ENCODE results near the gene BTLA. TPM values are rescaled to one million over a fixed set of nuclear protein-coding genes. Genes with fewer than 3 reads are reported as not detected.
A peak's percentile ranks its signal among the peaks of the same experiment; 100 is the strongest.
"Not testable (repeated sequence)": the region's sequence is repeated elsewhere in the genome, so short reads cannot be mapped to it uniquely, and the experiment has no call there.

The BTLA gene
- total RNA-seq, 2 donors from 2014 or later = 10.4 to 14.2 TPM

- Mint-ChIP-seq H3K27me3 (no peaks in the 10 kb centered on the region), H3K4me1 (peaks cover 44% of the 10 kb centered on the region)
- no peak for ATAC-seq (replicated peaks)
Measured at GRCh38 chr3:112474796-112475195, 24.5 kb downstream of the BTLA start.

GRCh38 chr3:112472691-112473090 is 26.6 kb downstream of the BTLA start:
- no peak for ATAC-seq (replicated peaks)
- Mint-ChIP-seq H3K9me3 (no peaks in the 10 kb centered on the region), H3K27me3 (no peaks in the 10 kb centered on the region), H3K4me3 (peak overlapping the region; percentile 18), H3K4me1 (peaks cover 49% of the 10 kb centered on the region), H3K36me3 (ENCODE audit: low read depth) (peaks cover 21% of the 10 kb centered on the region), H3K27ac (no peak overlapping the region)

More at GRCh38 chr3:112474796-112475195, 24.5 kb downstream of the BTLA start:
- no peaks in the 10 kb centered on the region for H3K9me3 Mint-ChIP-seq
- H3K4me3 Mint-ChIP-seq = peak overlapping the region; percentile 18
- H3K27ac Mint-ChIP-seq = peak overlapping the region; percentile 1
- H3K36me3 Mint-ChIP-seq (ENCODE audit: low read depth) = peaks cover 38% of the 10 kb centered on the region

- ATAC-seq (replicated peaks) = no peak
- H3K4me3 Mint-ChIP-seq = peak overlapping the region; percentile 18
- peaks cover 52% of the 10 kb centered on the region for H3K4me1 Mint-ChIP-seq
- H3K27ac Mint-ChIP-seq = no peak overlapping the region
- H3K27me3 Mint-ChIP-seq = no peaks in the 10 kb centered on the region
- no peaks in the 10 kb centered on the region for H3K9me3 Mint-ChIP-seq
- H3K36me3 Mint-ChIP-seq (ENCODE audit: low read depth) = peaks cover 20% of the 10 kb centered on the region
Measured at GRCh38 chr3:112471596-112472325, 27.5 kb downstream of the BTLA start.

GRCh38 chr3:112470788-112471187 is 28.5 kb downstream of the BTLA start:
- Mint-ChIP-seq H3K27me3 (no peaks in the 10 kb centered on the region), H3K27ac (no peak overlapping the region), H3K36me3 (ENCODE audit: low read depth) (peaks cover 27% of the 10 kb centered on the region), H3K4me3 (peak overlapping the region; percentile 25), H3K4me1 (peaks cover 52% of the 10 kb centered on the region), H3K9me3 (no peaks in the 10 kb centered on the region)
- no peak for ATAC-seq (replicated peaks)

- peak overlapping the region; percentile 25 for H3K4me3 Mint-ChIP-seq
- H3K27ac Mint-ChIP-seq = peak overlapping the region; percentile 67
- no peaks in the 10 kb centered on the region for H3K27me3 Mint-ChIP-seq
- no peak for ATAC-seq (replicated peaks)
- peaks cover 55% of the 10 kb centered on the region for H3K4me1 Mint-ChIP-seq
- no peaks in the 10 kb centered on the region for H3K9me3 Mint-ChIP-seq
- peaks cover 30% of the 10 kb centered on the region for H3K36me3 Mint-ChIP-seq (ENCODE audit: low read depth)
Measured at GRCh38 chr3:112469671-112470070, 29.6 kb downstream of the BTLA start.

GRCh38 chr3:112467539-112467938 is 31.7 kb downstream of the BTLA start:
- Mint-ChIP-seq H3K4me1 (peaks cover 58% of the 10 kb centered on the region), H3K4me3 (peak overlapping the region; percentile 16), H3K27ac (no peak overlapping the region), H3K36me3 (ENCODE audit: low read depth) (peaks cover 25% of the 10 kb centered on the region), H3K27me3 (no peaks in the 10 kb centered on the region), H3K9me3 (no peaks in the 10 kb centered on the region)
- no peak for ATAC-seq (replicated peaks)

GRCh38 chr3:112466020-112466419 is 33.3 kb downstream of the BTLA start:
- Mint-ChIP-seq H3K4me1 (peaks cover 57% of the 10 kb centered on the region), H3K36me3 (ENCODE audit: low read depth) (peaks cover 17% of the 10 kb centered on the region), H3K4me3 (no peak overlapping the region), H3K27ac (no peak overlapping the region), H3K27me3 (no peaks in the 10 kb centered on the region), H3K9me3 (no peaks in the 10 kb centered on the region)
- no peak for ATAC-seq (replicated peaks)

- H3K27ac Mint-ChIP-seq = peak overlapping the region; percentile 49
- peaks cover 58% of the 10 kb centered on the region for H3K4me1 Mint-ChIP-seq
- peaks cover 17% of the 10 kb centered on the region for H3K36me3 Mint-ChIP-seq (ENCODE audit: low read depth)
- ATAC-seq (replicated peaks) = no peak
- peak overlapping the region; percentile 26 for H3K4me3 Mint-ChIP-seq
- no peaks in the 10 kb centered on the region for H3K27me3 Mint-ChIP-seq
- no peaks in the 10 kb centered on the region for H3K9me3 Mint-ChIP-seq
Measured at GRCh38 chr3:112464264-112464663, 35.0 kb downstream of the BTLA start.

- H3K27me3 Mint-ChIP-seq = no peaks in the 10 kb centered on the region
- peaks cover 52% of the 10 kb centered on the region for H3K4me1 Mint-ChIP-seq
- H3K36me3 Mint-ChIP-seq (ENCODE audit: low read depth) = peaks cover 17% of the 10 kb centered on the region
- H3K27ac Mint-ChIP-seq = no peak overlapping the region
- no peaks in the 10 kb centered on the region for H3K9me3 Mint-ChIP-seq
- peak; percentile 75 for ATAC-seq (replicated peaks)
- H3K4me3 Mint-ChIP-seq = peak overlapping the region; percentile 26
Measured at GRCh38 chr3:112463250-112463649, 36.0 kb downstream of the BTLA start.

- Mint-ChIP-seq H3K27ac (peak overlapping the region; percentile 80), H3K36me3 (ENCODE audit: low read depth) (peaks cover 13% of the 10 kb centered on the region), H3K4me3 (peak overlapping the region; percentile 3), H3K4me1 (peaks cover 47% of the 10 kb centered on the region)
- ATAC-seq (replicated peaks) = peak; percentile 18
- H3K27me3 Mint-ChIP-seq, H3K9me3 Mint-ChIP-seq: not testable (repeated sequence)
Measured at GRCh38 chr3:112461787-112462186, 37.5 kb downstream of the BTLA start.

GRCh38 chr3:112460519-112461195 is 38.6 kb downstream of the BTLA start:
- H3K4me1 Mint-ChIP-seq = peaks cover 46% of the 10 kb centered on the region
- H3K36me3 Mint-ChIP-seq (ENCODE audit: low read depth) = peaks cover 4% of the 10 kb centered on the region
- peak overlapping the region; percentile 61 for H3K4me3 Mint-ChIP-seq
- H3K27me3 Mint-ChIP-seq = no peaks in the 10 kb centered on the region
- H3K9me3 Mint-ChIP-seq = no peaks in the 10 kb centered on the region
- ATAC-seq (replicated peaks) = peak; percentile 43
- H3K27ac Mint-ChIP-seq = peak overlapping the region; percentile 80

GRCh38 chr3:112459750-112460149 is 39.5 kb downstream of the BTLA start:
- Mint-ChIP-seq H3K27me3 (no peaks in the 10 kb centered on the region), H3K4me1 (peaks cover 37% of the 10 kb centered on the region), H3K27ac (peak overlapping the region; percentile 80), H3K4me3 (peak overlapping the region; percentile 61), H3K36me3 (ENCODE audit: low read depth) (no peaks in the 10 kb centered on the region), H3K9me3 (no peaks in the 10 kb centered on the region)
- ATAC-seq (replicated peaks) = peak; percentile 71

- ATAC-seq (replicated peaks) = no peak
- H3K27me3 Mint-ChIP-seq = no peaks in the 10 kb centered on the region
- peaks cover 5% of the 10 kb centered on the region for H3K9me3 Mint-ChIP-seq
- no peak overlapping the region for H3K27ac Mint-ChIP-seq
- peaks cover 18% of the 10 kb centered on the region for H3K4me1 Mint-ChIP-seq
- H3K36me3 Mint-ChIP-seq (ENCODE audit: low read depth) = no peaks in the 10 kb centered on the region
- H3K4me3 Mint-ChIP-seq = no peak overlapping the region
Measured at GRCh38 chr3:112456147-112456546, 43.1 kb downstream of the BTLA start.

- no peak for ATAC-seq (replicated peaks)
- Mint-ChIP-seq H3K27me3 (no peaks in the 10 kb centered on the region), H3K9me3 (peaks cover 5% of the 10 kb centered on the region), H3K27ac (no peak overlapping the region), H3K4me1 (peaks cover 5% of the 10 kb centered on the region), H3K4me3 (no peak overlapping the region), H3K36me3 (ENCODE audit: low read depth) (no peaks in the 10 kb centered on the region)
Measured at GRCh38 chr3:112448939-112449338, 50.3 kb downstream of the BTLA start.

- Mint-ChIP-seq H3K4me1 (peaks cover 5% of the 10 kb centered on the region), H3K36me3 (ENCODE audit: low read depth) (no peaks in the 10 kb centered on the region), H3K4me3 (no peak overlapping the region), H3K27me3 (no peaks in the 10 kb centered on the region), H3K27ac (no peak overlapping the region), H3K9me3 (no peaks in the 10 kb centered on the region)
- ATAC-seq (replicated peaks) = no peak
Measured at GRCh38 chr3:112446343-112446742, 52.9 kb downstream of the BTLA start.
